HT-29 (cell line): Measurements from ENCODE around the gene C11orf42. TPM values are rescaled to one million over a fixed set of nuclear protein-coding genes. Genes with fewer than 3 reads are reported as not detected.
"Not testable (repeated sequence)": the region's sequence is repeated elsewhere in the genome, so short reads cannot be mapped to it uniquely, and the experiment has no call there.

Experiments used
- DNase-seq: peaks from one replicate; pipeline ENCODE4 v3.0.0-alpha.2; 2015; ENCODE audit warnings: low spot score
- total RNA-seq: library from RNA; depleted of rRNA; stranded (reverse); fragments of >200 nt; shearing (Covaris generic); gene quantifications from 2 replicates; pipeline ENCODE4 v1.2.3, GENCODE V29; 2014

C11orf42 gene
- total RNA-seq, 1 experiment from 2014 or later = not detected

DNA sequence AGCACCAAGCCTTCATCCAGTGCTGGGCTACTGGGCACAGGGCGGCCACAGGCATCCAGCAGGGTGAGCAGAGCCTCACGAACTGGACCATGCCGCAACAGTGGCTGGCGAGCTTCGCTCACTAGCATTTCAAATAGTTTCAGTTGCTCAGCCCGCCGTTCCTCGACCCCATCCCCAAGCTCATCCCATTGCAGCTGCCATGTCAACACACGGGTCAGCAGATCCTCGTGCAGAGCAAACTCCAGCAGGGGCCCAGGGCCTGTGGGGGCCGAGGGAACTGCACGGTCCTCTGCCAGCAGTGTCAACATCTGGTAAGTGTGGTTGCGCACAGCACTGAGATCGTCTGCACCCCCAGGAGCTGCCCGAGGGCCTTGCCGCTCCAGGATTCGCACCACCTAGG, 18.5 kb downstream of the C11orf42 start:
- no peak for DNase-seq

DNA sequence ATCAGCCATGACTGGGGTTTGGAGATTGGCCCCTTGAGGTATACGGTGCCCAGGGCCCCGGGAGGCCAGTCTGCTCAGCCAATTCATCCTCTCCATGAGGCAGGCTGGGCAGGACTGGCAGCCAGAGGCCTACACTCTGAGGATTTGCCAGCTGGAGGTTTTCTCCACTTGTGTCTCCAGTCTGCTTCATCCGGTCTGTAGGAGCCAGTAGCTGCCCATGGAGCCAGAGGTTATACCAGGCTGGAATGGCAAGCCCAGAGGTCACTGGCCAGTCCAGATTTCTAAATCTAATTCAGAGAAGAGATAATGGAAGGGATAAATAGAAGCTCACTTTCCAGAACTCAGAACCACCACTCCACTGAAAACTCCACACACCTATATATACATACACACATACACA, 19.1 kb downstream of the C11orf42 start:
- DNase-seq = no peak

DNA sequence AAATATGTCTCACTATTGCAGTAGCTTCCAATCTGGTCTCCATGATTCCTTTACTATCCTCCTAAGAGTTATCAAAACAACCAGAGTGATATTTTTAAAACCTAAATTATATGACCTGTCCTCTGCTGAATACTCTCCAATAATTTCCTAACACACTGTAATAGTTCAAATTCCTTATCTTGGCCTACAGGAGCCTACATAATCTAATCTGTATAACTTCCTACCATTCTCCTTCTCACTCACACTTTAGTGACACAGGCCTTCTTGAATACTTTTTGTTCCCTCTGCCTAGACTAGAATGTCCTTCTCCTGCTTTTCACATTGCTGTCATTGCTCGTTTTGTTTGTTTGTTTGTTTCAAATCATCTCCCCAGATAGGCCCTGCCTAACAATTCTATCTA, 19.7 kb downstream of the C11orf42 start:
- DNase-seq = no peak

DNA sequence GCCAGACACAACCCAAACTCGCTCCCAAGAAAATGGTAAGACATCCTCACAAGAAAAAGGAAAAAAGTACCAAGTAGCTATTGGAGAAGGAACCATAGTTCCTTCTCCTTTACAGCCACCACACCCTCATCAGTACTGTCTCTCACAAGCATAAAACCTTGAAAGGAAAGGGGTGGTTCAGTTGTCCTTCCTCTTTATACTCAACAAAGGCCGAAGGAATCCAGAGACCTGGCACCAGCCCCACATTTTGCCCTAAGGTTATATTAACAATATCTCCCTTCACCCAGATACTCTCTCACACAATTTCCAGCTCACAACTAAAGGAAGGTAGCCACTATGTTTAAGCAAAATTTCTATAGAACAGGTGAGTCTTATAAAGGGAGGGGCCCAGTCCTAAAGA, 20.5 kb downstream of the C11orf42 start:
- DNase-seq = peak; percentile 81

DNA sequence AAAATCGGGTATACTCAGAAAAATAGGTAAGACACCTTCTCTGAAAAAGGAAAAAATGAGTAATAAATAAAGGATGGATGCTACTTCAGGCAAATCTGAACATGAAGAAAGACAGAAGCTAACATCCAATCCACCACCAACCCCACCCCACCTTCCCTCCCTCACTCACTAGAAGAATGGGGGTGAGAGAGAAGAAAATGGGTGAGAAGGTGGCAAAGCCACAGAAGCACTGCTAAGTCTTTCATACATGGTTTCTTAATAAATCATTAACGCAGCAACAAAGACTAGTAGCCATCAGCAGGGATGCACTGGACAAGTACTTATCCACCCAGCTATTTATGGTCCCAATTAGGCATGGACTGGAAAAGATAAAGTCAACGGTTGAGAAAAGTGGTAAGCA, 23.2 kb downstream of the C11orf42 start:
- no peak for DNase-seq

DNA sequence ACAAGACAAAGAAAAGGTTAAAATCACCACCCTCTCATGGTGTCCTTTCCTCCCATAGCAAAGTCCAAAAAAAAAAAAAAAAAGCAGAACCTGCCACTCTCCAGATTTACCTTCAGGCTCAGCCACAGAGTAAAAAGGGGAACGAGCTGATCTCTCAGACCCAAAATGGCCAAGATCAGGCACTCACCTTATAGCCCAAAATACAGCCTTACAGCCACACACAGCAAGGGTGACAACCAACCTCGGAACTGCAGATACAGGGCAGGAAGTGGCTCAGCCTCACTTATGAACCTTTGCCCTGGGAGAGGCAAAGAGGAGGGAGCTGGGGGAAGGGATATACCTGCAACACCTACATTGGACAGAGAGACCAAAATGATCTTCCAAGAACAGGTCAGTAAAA, 24.6 kb downstream of the C11orf42 start:
- peak; percentile 74 for DNase-seq

DNA sequence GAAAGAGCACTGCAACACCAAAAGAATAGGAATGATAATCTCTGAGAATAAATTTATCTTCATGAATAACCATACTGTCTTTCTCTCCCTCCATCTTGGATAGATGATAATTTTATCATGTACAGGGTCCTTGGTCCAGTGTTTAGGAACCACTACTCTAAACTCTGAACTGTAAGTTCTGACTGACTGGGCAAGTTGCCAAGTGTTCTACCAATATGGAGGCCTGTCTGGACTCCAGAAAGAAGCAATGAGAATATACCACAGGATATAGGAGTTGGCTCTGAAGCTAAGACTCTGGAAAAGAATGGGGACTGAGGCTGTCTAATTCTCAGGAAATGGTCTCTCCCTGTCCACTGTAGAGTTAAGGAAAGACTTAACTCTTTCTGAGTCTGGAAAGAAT, 27.5 kb downstream of the C11orf42 start:
- no peak for DNase-seq

DNA sequence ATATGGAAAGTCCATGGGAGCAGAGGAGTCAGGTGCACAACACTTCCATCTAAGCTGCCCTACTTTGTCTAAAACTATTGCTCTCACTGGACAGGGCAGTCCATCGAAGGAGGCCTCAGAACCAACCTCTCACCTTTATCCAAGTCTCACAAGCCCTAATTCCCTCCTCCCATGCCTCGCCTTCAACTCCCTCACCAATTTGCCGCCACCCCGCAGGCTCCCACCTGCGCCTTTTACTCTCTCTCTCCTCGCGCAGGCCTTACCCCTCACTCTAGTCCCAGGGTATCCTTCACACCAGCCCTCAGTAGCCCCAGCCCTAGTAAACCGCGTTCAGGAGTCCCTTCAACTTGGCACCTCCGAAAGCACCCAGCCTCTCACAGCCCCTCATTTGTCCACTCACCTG, 28.6 kb downstream of the C11orf42 start:
- DNase-seq = no peak

DNA sequence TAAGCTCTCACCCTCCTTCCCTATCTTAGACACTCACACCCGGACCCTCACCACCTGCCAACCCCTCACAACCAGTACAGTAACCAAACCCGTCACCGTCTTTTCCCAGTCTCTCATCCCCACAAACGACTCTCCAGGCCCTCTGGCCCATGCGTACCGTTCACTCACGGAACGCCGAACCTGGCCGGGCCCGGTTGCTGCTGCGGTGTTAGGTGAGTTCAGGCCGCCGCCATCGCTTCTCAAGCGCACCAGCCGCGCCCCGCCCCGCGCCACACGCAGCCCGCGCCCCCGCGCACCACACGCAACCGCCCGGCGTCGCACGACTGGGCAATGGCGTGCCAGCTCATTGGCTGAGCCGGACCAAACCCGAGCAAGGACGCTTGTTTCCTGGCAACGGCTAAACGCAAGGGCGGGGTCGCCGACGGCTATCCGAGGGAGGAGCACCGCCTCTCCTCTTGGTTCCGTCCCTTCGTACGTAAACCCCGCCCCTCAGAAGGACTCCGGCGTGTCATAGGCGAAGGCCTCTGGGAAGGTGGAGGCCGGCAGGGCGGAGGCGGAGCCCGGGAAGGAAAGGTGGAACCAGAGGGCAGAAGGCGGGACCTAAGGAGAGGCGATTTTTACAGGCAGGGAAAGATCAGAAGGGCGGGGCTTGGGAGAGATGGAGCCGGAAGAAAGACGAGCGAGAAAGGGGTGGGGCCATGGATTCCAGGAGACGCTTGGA, 29.2 kb downstream of the C11orf42 start, which contains the start of gene FHIP1B:
FHIP1B (minus strand) TSS at position 250 of the 721 bp plus-strand sequence. CDS start 10,120 bp downstream, outside the sequence.
- DNase-seq = peak; percentile 100

DNA sequence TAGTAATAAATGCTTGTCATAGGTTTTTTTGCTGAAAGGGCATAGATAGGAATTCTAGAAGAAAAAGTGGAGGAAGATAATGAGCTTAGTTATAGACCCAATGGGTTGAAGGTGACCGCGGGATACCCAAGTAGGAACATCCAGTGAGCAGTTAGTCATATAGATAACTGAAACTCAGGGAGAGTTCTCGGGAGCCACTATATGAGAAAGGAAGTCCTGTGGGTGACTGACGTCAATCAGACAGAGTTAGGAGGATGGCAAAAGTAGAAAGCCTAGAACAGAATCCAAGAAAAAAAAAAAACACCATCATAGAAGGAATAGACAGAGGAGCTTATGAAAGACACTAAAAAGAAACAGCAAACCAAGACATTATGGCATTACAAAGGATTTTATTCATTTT, 31.9 kb downstream of the C11orf42 start:
- no peak for DNase-seq

DNA sequence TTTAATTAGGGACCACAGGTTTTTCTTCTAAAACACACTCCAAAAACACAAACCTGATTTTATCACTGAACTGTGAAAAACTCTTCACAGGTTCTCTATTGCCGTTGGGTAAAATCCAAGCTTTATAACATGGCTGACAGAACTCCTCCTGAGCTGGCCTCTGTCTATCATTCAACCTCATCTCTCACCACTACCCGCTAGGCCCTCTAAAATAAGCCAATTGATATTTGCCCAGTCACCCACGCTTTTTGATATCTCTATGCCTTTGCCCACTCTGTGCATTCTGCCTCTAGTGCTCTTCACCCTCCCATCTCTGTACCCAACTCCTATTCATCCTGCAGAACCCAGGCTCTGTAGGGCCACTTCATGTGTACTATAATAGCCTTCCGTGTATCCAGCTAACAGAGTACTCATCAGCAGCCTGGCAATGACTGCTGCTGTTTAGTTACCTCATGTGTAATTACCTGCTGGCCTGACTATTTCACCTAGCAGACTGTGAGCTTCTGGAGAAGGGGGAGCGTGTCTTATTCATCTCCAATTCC, 32.5 kb downstream of the C11orf42 start:
- DNase-seq = no peak

DNA sequence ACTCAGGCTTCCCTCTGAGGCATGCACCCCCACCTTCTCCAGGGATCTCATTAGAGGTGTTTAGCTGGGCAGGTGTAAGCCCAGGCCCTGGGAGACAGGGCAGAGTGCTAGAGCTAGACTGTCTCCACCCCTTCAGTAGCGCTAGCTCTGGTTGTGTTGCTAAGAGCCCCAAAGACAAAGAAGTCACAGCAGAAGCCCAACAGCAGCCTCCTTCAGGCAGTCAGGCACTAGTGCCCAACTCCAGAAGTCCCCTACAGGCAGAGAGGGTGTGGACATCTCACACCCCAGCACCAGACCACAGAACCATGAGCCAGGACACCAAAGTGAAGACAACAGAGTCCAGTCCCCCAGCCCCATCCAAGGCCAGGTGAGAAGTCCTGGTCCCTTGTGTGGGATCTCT, 33.5 kb downstream of the C11orf42 start, which contains the start of gene CNGA4:
CNGA4 (plus strand) TSS at position 188 of the 400 bp plus-strand sequence; CDS start at position 306, 118 bp downstream.
- DNase-seq = no peak

DNA sequence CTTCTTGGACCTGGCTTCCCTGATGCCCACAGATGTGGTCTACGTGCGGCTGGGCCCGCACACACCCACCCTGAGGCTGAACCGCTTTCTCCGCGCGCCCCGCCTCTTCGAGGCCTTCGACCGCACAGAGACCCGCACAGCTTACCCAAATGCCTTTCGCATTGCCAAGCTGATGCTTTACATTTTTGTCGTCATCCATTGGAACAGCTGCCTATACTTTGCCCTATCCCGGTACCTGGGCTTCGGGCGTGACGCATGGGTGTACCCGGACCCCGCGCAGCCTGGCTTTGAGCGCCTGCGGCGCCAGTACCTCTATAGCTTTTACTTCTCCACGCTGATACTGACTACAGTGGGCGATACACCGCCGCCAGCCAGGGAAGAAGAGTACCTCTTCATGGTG, 34.8 kb downstream of the C11orf42 start:
- no peak for DNase-seq

DNA sequence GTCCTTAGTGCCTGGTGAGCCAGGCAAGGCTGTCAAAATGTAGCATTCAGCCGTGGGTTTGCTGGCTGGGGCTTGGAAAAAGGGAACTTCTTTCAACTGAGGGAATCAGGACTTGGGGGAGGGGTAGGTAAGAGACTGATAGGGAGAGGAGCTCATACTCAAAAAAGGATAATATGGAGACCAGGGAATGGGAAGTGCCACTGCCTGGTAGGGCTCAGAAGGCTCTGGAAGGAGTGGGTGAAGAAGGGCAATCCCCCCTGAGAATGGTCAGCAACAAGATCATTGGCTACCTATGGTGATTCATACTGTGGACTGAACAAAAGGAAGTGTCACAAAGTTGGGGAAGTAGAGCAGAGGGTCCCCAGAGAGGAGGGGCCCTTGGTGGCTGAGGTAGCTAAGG, 35.4 kb downstream of the C11orf42 start:
- no peak for DNase-seq

DNA sequence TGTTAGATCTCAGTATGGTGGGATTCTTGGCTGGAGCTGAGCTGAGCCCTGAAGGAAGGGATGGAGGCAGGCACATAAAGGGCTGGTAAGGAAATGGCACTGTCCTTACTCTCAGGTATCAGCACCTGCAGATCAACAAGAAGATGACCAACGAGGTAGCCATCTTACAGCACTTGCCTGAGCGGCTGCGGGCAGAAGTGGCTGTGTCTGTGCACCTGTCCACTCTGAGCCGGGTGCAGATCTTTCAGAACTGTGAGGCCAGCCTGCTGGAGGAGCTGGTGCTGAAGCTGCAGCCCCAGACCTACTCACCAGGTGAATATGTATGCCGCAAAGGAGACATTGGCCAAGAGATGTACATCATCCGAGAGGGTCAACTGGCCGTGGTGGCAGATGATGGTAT, 36.0 kb downstream of the C11orf42 start:
- no peak for DNase-seq

DNA sequence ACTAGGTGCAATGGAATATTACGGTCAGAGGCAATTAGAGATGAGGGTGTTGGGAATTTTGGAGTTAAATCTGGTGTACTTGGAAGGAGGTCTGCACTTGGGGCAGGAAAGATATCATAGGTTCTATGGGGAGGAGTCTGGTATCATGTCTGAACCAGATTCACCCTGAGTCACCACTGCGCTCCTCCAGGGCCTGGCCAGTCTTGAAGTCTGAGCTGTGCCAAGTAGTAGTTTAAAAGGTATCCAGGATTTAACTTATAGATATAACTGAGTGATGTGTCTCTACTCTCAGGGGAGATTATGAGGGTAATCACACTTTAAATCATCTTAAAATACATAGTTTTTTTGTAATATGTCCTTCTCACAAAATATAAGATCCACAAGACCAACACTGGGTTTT, 40.2 kb downstream of the C11orf42 start:
- DNase-seq = no peak

DNA sequence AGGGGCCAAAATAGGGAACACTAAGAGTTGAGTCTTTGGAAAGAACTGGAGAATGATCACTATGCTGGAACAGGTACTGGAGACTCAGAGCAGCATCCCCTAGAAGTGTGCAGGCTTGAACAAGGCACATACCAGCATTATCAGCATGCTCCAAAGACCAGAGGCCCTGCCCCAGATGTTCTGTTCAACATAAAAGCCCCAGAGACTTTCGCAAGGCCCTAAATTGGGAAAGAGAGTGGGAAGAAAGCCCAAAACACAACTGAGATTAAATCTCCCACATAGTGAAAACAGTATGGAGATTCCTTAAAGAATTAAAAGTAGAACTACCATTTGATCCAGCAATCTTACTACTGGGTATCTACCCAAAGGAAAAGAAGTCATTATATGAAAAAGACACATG, 42.9 kb downstream of the C11orf42 start:
- no peak for DNase-seq

DNA sequence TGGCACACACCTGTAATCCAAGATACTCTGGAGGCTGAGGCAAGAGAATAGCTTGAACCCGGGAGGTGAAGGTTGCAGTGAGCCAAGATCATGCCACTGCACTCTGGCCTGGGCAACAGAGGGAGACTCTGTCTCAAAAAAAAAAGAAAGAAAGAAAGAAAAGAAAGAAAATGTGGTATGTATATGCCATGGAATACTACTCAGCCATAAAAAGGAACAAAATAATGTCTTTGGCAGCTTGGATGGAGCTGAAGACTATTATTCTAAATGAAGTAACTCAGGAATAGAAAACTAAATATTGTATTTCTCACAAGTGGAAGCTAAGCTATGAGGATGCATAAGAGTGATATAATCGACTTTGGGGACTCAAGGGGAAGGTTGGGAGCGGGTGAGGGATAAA, 43.5 kb downstream of the C11orf42 start:
- DNase-seq = not testable (repeated sequence)

DNA sequence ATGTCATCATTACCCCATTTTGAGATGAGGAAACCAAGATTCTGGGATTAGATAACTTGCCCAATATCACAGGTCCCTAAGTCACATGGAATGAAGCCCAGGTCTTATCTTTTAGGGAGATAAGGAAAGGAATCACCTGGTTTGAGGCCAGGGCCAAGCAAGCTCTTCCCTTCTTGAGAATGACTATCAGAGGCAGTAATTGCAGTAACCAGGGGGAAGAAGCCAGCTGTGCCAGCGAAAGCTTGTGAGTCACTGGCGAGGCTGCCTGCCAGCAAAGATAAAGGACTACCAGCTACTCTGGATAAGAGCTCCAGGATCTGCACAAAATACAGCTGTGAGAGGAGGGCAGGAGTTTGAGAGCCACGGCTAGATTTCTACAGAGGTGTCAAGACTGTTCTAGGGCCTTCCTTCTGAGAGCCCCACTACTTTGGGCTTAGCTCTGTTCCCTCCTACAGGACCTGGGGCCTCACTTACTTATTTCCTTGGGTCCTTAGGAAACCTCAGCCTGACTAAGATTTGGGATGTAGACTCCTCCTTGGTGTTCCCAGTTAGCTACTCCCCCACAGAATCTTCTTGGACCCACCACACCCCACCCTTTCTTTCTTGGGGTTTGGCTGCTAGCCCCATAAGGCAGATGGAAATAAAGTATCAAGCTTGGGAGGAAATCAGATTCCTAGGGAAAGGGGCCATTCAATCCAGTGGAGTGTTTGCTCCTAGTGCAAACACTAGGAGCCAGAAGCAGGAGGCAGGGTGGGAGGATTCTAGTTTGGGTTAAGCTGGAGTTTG, 44.6 kb downstream of the C11orf42 start:
- DNase-seq = peak; percentile 59

DNA sequence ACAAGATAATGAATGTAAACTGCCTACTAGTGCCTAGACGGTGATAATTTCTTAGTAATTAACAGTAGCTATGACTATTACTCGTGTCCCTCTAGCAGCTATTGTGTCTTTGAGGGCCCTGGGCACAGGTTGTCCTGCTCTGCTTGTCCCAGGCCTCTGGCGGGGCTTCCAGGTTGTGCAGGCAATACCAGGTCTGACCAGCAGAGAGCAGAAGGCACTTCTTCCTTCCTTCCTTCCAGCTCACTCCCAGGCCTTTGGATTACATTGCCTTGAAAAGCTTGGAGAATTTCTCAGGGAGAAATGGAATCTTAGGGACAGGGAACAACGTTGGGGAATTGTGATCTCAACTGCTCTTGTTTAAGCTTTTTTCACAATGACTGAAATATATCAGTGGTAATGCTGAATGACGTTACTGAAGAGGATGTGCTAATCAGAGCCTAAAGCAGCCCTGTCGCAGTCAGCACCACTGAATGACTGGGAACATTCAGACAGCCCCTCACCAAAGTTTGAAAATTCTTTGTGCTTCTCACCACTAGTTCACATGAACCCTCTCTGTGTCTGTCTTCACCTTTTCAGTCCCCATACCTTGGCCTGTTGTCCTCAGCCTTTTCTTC, 45.9 kb downstream of the C11orf42 start:
- DNase-seq = peak; percentile 85

DNA sequence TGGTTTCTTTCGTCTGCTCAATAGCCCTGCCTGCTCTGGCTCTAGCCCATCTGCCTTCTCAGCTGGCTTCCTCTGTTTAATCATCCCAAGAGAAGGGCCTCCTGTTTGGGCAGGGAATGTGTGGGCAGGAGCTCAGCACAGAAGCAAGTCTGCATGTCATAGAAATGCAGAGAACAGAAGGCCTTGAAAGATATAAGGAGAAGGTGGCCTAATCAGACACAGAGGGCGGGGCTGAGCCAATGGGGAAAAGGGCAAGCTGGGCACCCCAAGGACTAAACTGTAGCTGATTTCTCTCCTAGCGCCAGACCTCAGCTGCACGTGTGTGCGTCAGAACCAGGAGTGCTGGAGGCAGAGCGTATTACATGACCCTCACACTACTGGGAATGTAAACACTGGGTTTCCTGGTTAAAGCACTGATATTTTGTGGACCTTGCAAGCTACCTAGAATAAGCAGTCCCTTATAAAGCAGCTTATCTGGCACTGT, 46.7 kb downstream of the C11orf42 start:
- DNase-seq = no peak

DNA sequence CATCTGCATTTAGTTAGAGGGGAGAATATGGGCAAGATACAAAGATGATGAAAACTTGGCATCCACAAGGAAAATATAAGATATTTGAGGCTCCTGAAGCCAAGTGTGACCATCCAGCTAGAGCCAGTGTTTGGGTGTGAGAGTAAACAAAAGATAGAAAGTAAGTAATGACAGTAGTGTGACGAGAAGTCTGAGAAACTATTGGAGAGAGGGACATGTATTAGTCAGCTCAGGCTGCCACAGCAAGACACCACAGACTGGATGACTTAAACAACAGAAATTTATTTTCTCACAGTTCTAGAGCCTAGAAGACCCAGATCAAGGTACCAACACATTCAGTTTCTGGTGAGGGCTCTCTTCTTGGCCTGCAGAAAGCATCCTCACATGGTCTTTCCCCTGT, 47.8 kb downstream of the C11orf42 start:
- no peak for DNase-seq
